Measurements from ENCODE around the gene GXYLT1. TPM values are rescaled to one million over a fixed set of nuclear protein-coding genes. Genes with fewer than 3 reads are reported as not detected.

The GXYLT1 gene
- total RNA-seq, 1 experiment from 2014 or later, result 28.1 TPM

DNA sequence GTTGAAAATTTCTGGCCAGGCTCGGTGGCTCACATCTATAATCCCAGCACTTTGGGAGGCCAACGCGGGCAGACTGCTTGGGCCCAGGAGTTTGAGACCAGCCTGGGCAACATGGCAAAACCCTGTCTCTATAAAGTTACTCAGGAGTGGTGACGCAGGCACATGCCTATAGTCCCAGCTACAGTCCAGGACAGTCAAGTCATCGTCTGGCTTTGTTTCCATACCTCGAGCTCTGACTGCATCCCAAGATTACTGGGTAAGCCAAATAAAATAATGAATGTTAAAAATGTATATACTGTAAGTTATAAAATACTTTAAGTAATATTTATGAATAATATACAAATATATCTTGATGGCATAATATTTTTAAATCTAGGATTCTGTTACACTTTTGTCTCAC is 23.0 kb upstream of the GXYLT1 start:
- ChIA-PET CTCF (no interaction called here), POLR2A (no interaction called here)
- H3K27me3 ChIP-seq (replicated peaks; ENCODE audit: control insufficient read depth, insufficient read depth, low read length), result no peaks in the 10 kb centered on the region
- H3K36me3 ChIP-seq (ENCODE audit: control insufficient read depth, insufficient read depth, low read length), result no peaks in the 10 kb centered on the region
- peaks cover 6% of the 10 kb centered on the region for H3K4me1 Mint-ChIP-seq (ENCODE audit: low read depth, unreplicated experiment)
- no peaks in the 10 kb centered on the region for H3K27me3 Mint-ChIP-seq (ENCODE audit: insufficient read depth, unreplicated experiment)
- BruUV-seq (replicated peaks), result no TSS peak
- H3K4me3 Mint-ChIP-seq (ENCODE audit: unreplicated experiment), result no peak overlapping the region
- intact Hi-C loops (cut with micrococcal nuclease; ENCODE audit: unreplicated experiment), result no loop called here
- TF ChIP-seq CTCF (IDR thresholded peaks at IDR 0.05; ENCODE audit: insufficient read depth in 1 of 2, low read depth in 1 of 2, low read length in 1 of 2, severe bottlenecking in 1 of 2, unreplicated experiment in 1 of 2), result no peak
- H3K4me3 ChIP-seq (ENCODE audit: low read depth, low read length), result no peak overlapping the region
- DNase-seq, result no peak
- no peaks in the 10 kb centered on the region for H3K9me3 Mint-ChIP-seq (ENCODE audit: unreplicated experiment)
- H3K9me3 ChIP-seq, result no peaks in the 10 kb centered on the region
- H3K4me1 ChIP-seq, result peaks cover 8% of the 10 kb centered on the region
- H3K36me3 Mint-ChIP-seq (ENCODE audit: insufficient read depth, unreplicated experiment), result no peaks in the 10 kb centered on the region
- no peak overlapping the region for H3K27ac Mint-ChIP-seq (ENCODE audit: unreplicated experiment)

DNA sequence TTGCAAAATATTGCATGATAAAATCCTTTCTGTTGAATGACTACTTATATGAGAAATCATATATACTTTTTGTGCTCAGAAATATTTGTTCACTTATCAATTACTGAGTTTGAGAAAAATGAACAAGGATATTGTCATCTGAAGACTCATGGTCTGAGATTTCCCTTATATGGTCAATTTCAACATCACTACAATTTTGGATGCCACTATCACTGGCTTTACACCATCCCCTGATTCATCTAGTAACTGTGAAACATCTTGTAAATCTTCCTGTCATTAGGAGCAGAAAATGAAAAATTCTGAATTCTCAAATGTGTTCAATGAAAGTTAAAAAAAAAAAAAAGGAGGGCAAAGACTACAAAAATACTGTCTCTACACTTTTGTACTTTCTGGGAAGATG is 21.8 kb upstream of the GXYLT1 start:
- Histone ChIP-seq H3K36me3 (ENCODE audit: control insufficient read depth, insufficient read depth, low read length) (no peaks in the 10 kb centered on the region), H3K27me3 (replicated peaks; ENCODE audit: control insufficient read depth, insufficient read depth, low read length) (no peaks in the 10 kb centered on the region), H3K9me3 (no peaks in the 10 kb centered on the region), H3K4me3 (ENCODE audit: low read depth, low read length) (no peak overlapping the region), H3K4me1 (peaks cover 17% of the 10 kb centered on the region)
- TF ChIP-seq CTCF (IDR thresholded peaks at IDR 0.05; ENCODE audit: insufficient read depth in 1 of 2, low read depth in 1 of 2, low read length in 1 of 2, severe bottlenecking in 1 of 2, unreplicated experiment in 1 of 2), result no peak
- Mint-ChIP-seq H3K9me3 (ENCODE audit: unreplicated experiment) (no peaks in the 10 kb centered on the region), H3K4me3 (ENCODE audit: unreplicated experiment) (no peak overlapping the region), H3K4me1 (ENCODE audit: low read depth, unreplicated experiment) (peaks cover 14% of the 10 kb centered on the region), H3K36me3 (ENCODE audit: insufficient read depth, unreplicated experiment) (no peaks in the 10 kb centered on the region), H3K27ac (ENCODE audit: unreplicated experiment) (no peak overlapping the region), H3K27me3 (ENCODE audit: insufficient read depth, unreplicated experiment) (no peaks in the 10 kb centered on the region)
- CTCF ChIA-PET, result no interaction called here
- POLR2A ChIA-PET, result no interaction called here
- no peak for DNase-seq
- intact Hi-C loops (cut with micrococcal nuclease; ENCODE audit: unreplicated experiment), result no loop called here
- no TSS peak for BruUV-seq (replicated peaks)

GRCh38 chr12:42163913-42164312 is 19.2 kb upstream of the GXYLT1 start:
- no TSS peak for BruUV-seq (replicated peaks)
- no peak overlapping the region for H3K4me3 Mint-ChIP-seq (ENCODE audit: unreplicated experiment)
- DNase-seq, result no peak
- no peak overlapping the region for H3K27ac Mint-ChIP-seq (ENCODE audit: unreplicated experiment)
- no peaks in the 10 kb centered on the region for H3K36me3 ChIP-seq (ENCODE audit: control insufficient read depth, insufficient read depth, low read length)
- intact Hi-C loops (cut with micrococcal nuclease; ENCODE audit: unreplicated experiment), result no loop called here
- ChIA-PET POLR2A (no interaction called here), CTCF (no interaction called here)
- H3K27me3 Mint-ChIP-seq (ENCODE audit: insufficient read depth, unreplicated experiment), result no peaks in the 10 kb centered on the region
- H3K9me3 Mint-ChIP-seq (ENCODE audit: unreplicated experiment), result no peaks in the 10 kb centered on the region
- H3K4me3 ChIP-seq (ENCODE audit: low read depth, low read length), result no peak overlapping the region
- no peak for TF ChIP-seq CTCF (IDR thresholded peaks at IDR 0.05; ENCODE audit: insufficient read depth in 1 of 2, low read depth in 1 of 2, low read length in 1 of 2, severe bottlenecking in 1 of 2, unreplicated experiment in 1 of 2)
- no peaks in the 10 kb centered on the region for H3K36me3 Mint-ChIP-seq (ENCODE audit: insufficient read depth, unreplicated experiment)
- no peaks in the 10 kb centered on the region for H3K27me3 ChIP-seq (replicated peaks; ENCODE audit: control insufficient read depth, insufficient read depth, low read length)
- H3K4me1 Mint-ChIP-seq (ENCODE audit: low read depth, unreplicated experiment), result peaks cover 14% of the 10 kb centered on the region
- peaks cover 17% of the 10 kb centered on the region for H3K4me1 ChIP-seq
- H3K9me3 ChIP-seq, result no peaks in the 10 kb centered on the region

Data from Caco-2 (cell line).